ENCODE results near the gene CNTN4. TPM values are rescaled to one million over a fixed set of nuclear protein-coding genes. Genes with fewer than 3 reads are reported as not detected.

Gene CNTN4
- total and polyA plus RNA-seq, 7 donors, result 0.17 to 3.2 (median 0.42) TPM

GRCh38 chr3:2948882-2949281, 850.2 kb downstream of the CNTN4 start:
- DNase-seq, result no peak
- Histone ChIP-seq H3K9me3 (no peaks in the 10 kb centered on the region), H3K36me3 (ENCODE audit: insufficient read depth in 1 of 2, low read depth in 1 of 2) (no peaks in the 10 kb centered on the region), H3K27ac (no peak overlapping the region), H3K27me3 (ENCODE audit: insufficient read depth in 3 of 3, low read length in 2 of 3) (no peaks in the 10 kb centered on the region), H3K4me3 (no peak overlapping the region), H3K4me1 (no peaks in the 10 kb centered on the region)
- TF ChIP-seq CTCF (IDR thresholded peaks at IDR 0.05), result no peak
- intact Hi-C loops (cut with DNase I), result no loop called here
- ATAC-seq, result no peak
- 93 to 97% (median 95%) methylated on average over 1 of the region's 1 CpG for WGBS, 3 donors

GRCh38 chr3:2950159-2950558, 851.5 kb downstream of the CNTN4 start:
- Histone ChIP-seq H3K36me3 (ENCODE audit: insufficient read depth in 1 of 2, low read depth in 1 of 2) (no peaks in the 10 kb centered on the region), H3K9me3 (no peaks in the 10 kb centered on the region), H3K27ac (no peak overlapping the region), H3K4me3 (no peak overlapping the region), H3K4me1 (no peaks in the 10 kb centered on the region), H3K27me3 (ENCODE audit: insufficient read depth in 3 of 3, low read length in 2 of 3) (no peaks in the 10 kb centered on the region)
- TF ChIP-seq CTCF (IDR thresholded peaks at IDR 0.05), result no peak
- DNase-seq, result no peak
- WGBS, 3 donors, result 39 to 64% (median 53%) methylated on average over 2 of the region's 2 CpGs
- intact Hi-C loops (cut with DNase I), result no loop called here
- ATAC-seq, result no peak

GRCh38 chr3:2957115-2957514, 858.4 kb downstream of the CNTN4 start:
- Histone ChIP-seq H3K27me3 (ENCODE audit: insufficient read depth in 3 of 3, low read length in 2 of 3) (no peaks in the 10 kb centered on the region), H3K4me3 (no peak overlapping the region), H3K36me3 (ENCODE audit: insufficient read depth in 1 of 2, low read depth in 1 of 2) (no peaks in the 10 kb centered on the region), H3K27ac (no peak overlapping the region), H3K4me1 (no peaks in the 10 kb centered on the region), H3K9me3 (no peaks in the 10 kb centered on the region)
- DNase-seq (no peak), ATAC-seq (no peak)
- TF ChIP-seq CTCF (IDR thresholded peaks at IDR 0.05), result no peak
- intact Hi-C loops (cut with DNase I), result no loop called here
- WGBS, 3 donors, result 77 to 95% (median 85%) methylated on average over 3 of the region's 3 CpGs

- no peak for ATAC-seq
- Histone ChIP-seq H3K36me3 (ENCODE audit: insufficient read depth in 1 of 2, low read depth in 1 of 2) (no peaks in the 10 kb centered on the region), H3K27ac (no peak overlapping the region), H3K4me3 (no peak overlapping the region), H3K9me3 (no peaks in the 10 kb centered on the region), H3K27me3 (ENCODE audit: insufficient read depth in 3 of 3, low read length in 2 of 3) (no peaks in the 10 kb centered on the region), H3K4me1 (no peaks in the 10 kb centered on the region)
- no peak for TF ChIP-seq CTCF (IDR thresholded peaks at IDR 0.05)
- intact Hi-C loops (cut with DNase I), result no loop called here
- no peak for DNase-seq
- WGBS, 3 donors, result 44 to 68% (median 47%) methylated on average over 1 of the region's 1 CpG
These were observed 859.9 kb downstream of the CNTN4 start for GRCh38 chr3:2958551-2958950.

GRCh38 chr3:2961576-2961975, 862.9 kb downstream of the CNTN4 start:
- H3K4me1 ChIP-seq, result no peaks in the 10 kb centered on the region
- TF ChIP-seq CTCF (IDR thresholded peaks at IDR 0.05), result no peak
- no peak overlapping the region for H3K4me3 ChIP-seq
- no peaks in the 10 kb centered on the region for H3K27me3 ChIP-seq (ENCODE audit: insufficient read depth in 3 of 3, low read length in 2 of 3)
- no peaks in the 10 kb centered on the region for H3K9me3 ChIP-seq
- DNase-seq, result no peak
- H3K36me3 ChIP-seq (ENCODE audit: insufficient read depth in 1 of 2, low read depth in 1 of 2), result no peaks in the 10 kb centered on the region
- no peak for ATAC-seq
- 74 to 86% (median 82%) methylated on average over 1 of the region's 1 CpG for WGBS, 3 donors
- intact Hi-C loops (cut with DNase I), result no loop called here
- H3K27ac ChIP-seq, result no peak overlapping the region

Measured in psoas muscle (tissue), 8 donors.